KBM-7 (cell line): ENCODE measurements around the gene WDR20.
"Not testable (repeated sequence)": the region's sequence is repeated elsewhere in the genome, so short reads cannot be mapped to it uniquely, and the experiment has no call there.

Source experiments
- DNase-seq: peaks from one replicate; pipeline ENCODE4 v3.0.0-alpha.2; 2015
- in situ Hi-C: fragments of 300-500 bp; cut with MboI; formaldehyde crosslinking; loops from 2 replicates; pipeline ENCODE4 v1.14.3; 2020; ENCODE audit warnings: low sequenced_read_pairs, low pct_unique_long_range_greater_than_20kb, mixed read lengths

Gene WDR20

GRCh38 chr14:102162487-102162886 is 22.8 kb downstream of the WDR20 start:
- DNase-seq: no peak
- in situ Hi-C loops: no loop called here

- in situ Hi-C loops: no loop called here
- DNase-seq: no peak
These were observed 24.5 kb downstream of the WDR20 start for GRCh38 chr14:102164241-102164641.

GRCh38 chr14:102164965-102165364 is 25.3 kb downstream of the WDR20 start:
- DNase-seq: no peak
- in situ Hi-C loops: no loop called here

GRCh38 chr14:102170061-102170460 is 30.4 kb downstream of the WDR20 start:
- no peak for DNase-seq
- in situ Hi-C loops: no loop called here

- in situ Hi-C loops: no loop called here
- DNase-seq: no peak
These were observed 31.7 kb downstream of the WDR20 start for GRCh38 chr14:102171173-102172020.

- DNase-seq, in situ Hi-C loops: not testable (repeated sequence)
These were observed 32.2 kb downstream of the WDR20 start for GRCh38 chr14:102172021-102172272.

- DNase-seq, in situ Hi-C loops: not testable (repeated sequence)
These were observed 33.0 kb downstream of the WDR20 start for GRCh38 chr14:102172721-102173120.

- DNase-seq: no peak
- in situ Hi-C loops: no loop called here
These were observed 37.5 kb downstream of the WDR20 start for GRCh38 chr14:102177161-102177560.

- in situ Hi-C loops: no loop called here
These were observed 39.1 kb downstream of the WDR20 start for GRCh38 chr14:102178806-102179205.

GRCh38 chr14:102180248-102180998 is 40.7 kb downstream of the WDR20 start:
- in situ Hi-C loops: no loop called here
- DNase-seq: no peak

More at GRCh38 chr14:102178806-102179205, 39.1 kb downstream of the WDR20 start:
- DNase-seq: no peak

- no peak for DNase-seq
- in situ Hi-C loops: no loop called here
These were observed 41.5 kb downstream of the WDR20 start for GRCh38 chr14:102181187-102181586.

- in situ Hi-C loops: no loop called here
These were observed 42.5 kb downstream of the WDR20 start for GRCh38 chr14:102182190-102182589.

GRCh38 chr14:102182936-102183619 is 43.4 kb downstream of the WDR20 start:
- DNase-seq: no peak
- in situ Hi-C loops: no loop called here

More at GRCh38 chr14:102182190-102182589, 42.5 kb downstream of the WDR20 start:
- no peak for DNase-seq

- DNase-seq: no peak
- in situ Hi-C loops: no loop called here
These were observed 44.2 kb downstream of the WDR20 start for GRCh38 chr14:102183886-102184285.

- no peak for DNase-seq
- in situ Hi-C loops: no loop called here
These were observed 44.8 kb downstream of the WDR20 start for GRCh38 chr14:102184316-102185035.

GRCh38 chr14:102185360-102185759 is 45.7 kb downstream of the WDR20 start:
- in situ Hi-C loops: no loop called here
- no peak for DNase-seq

GRCh38 chr14:102187044-102187443 is 47.3 kb downstream of the WDR20 start:
- no peak for DNase-seq
- in situ Hi-C loops: no loop called here

GRCh38 chr14:102187568-102188001 is 47.9 kb downstream of the WDR20 start:
- no peak for DNase-seq
- in situ Hi-C loops: no loop called here

- in situ Hi-C loops: no loop called here
- DNase-seq: no peak
These were observed 48.5 kb downstream of the WDR20 start for GRCh38 chr14:102188187-102188586.
